ENCODE measurements around the gene PDXK. TPM values are rescaled to one million over a fixed set of nuclear protein-coding genes. Genes with fewer than 3 reads are reported as not detected.
A peak's percentile ranks its signal among the peaks of the same experiment; 100 is the strongest.
"Not testable (repeated sequence)": the region's sequence is repeated elsewhere in the genome, so short reads cannot be mapped to it uniquely, and the experiment has no call there.

The PDXK gene
- total RNA-seq, 2 donors from 2014 or later: 93.1 to 106 TPM

DNA sequence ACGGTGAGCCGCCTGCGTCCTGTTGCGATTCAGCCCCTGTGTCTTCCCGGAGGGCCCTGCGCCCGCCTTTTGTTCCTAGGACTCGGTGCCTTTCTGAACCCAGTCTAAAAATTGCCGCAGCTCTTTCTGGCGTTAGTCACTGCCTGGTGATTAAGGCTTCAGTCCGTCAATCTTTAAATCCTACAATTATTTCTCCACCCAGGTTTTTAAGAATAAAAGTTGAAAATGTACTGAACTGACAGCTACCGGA is 16.2 kb upstream of the PDXK start:
- H3K36me3 Mint-ChIP-seq (ENCODE audit: low read depth): peaks cover 1% of the 10 kb centered on the region
- ATAC-seq: no peak
- no peaks in the 10 kb centered on the region for H3K9me3 ChIP-seq (ENCODE audit: control insufficient read depth, low read length, poor library complexity, severe bottlenecking)
- H3K27ac Mint-ChIP-seq: no peak overlapping the region
- DNase-seq: no peak
- peaks cover 4% of the 10 kb centered on the region for H3K4me1 Mint-ChIP-seq
- no peaks in the 10 kb centered on the region for H3K27me3 Mint-ChIP-seq
- peak overlapping the region; percentile 52 for H3K4me3 Mint-ChIP-seq

DNA sequence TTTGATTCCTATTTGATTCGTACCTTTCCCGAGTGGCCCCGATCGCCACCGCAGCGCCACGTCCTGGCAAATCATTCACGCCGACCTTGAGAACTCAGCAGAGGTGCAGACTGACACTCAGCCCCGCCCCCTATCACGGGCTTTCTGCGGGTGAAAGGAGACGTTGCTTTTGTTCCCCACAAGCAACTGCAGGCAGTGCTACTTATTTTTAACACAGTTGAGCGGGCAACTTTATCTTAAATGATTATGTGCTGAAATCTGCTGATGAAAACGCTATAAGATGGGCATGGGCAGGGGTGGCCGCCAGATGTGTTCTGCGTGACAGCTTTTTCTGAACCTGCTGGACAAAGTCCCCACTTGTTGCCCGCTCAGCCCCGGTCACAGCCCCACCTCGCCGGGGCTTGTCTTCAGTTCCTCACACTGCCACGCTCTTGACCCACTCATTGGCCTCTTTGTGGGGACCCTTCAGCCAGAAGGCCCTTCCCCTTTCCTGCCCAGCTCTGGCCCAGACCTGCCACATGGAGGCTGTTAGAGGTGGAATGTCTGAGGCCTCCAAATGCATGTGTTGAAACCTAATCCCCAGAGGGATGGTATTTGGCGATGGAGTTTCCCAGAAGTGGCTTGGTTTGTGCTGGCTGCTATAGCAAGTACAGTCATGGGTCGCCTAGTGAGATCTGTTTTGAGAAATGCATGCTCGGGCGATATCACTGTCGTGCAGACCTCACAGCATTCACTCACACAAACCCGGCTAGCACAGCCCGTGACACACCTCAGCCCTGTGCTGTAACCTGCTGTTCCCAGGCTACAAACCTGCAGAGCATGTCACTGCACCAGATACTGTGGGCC is 15.7 kb upstream of the PDXK start:
- Mint-ChIP-seq H3K27ac (no peak overlapping the region), H3K27me3 (no peaks in the 10 kb centered on the region)

DNA sequence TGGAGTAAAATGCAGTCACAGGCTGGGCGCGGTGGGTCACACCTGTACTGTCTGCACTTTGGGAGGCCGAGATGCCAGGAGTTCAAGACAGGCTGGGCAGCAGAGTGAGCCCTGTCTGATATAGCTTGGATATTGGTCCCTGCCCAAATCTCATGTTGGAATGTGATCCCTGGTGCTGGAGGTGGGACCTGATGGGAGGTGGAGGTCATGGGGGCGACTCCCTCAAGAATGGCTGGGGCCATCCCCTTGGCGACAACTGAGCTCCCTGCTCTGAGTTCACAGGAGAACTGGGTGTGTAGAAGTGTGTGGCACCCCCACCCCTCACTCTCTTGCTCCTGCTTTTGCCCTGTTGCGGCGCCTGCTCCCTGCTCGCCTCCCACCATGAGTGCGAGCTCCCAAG is 11.5 kb upstream of the PDXK start:
- ATAC-seq (no peak), DNase-seq (no peak)
- Mint-ChIP-seq H3K36me3 (ENCODE audit: low read depth) (no peaks in the 10 kb centered on the region), H3K27ac (no peak overlapping the region), H3K4me1 (peaks cover 4% of the 10 kb centered on the region), H3K27me3 (peaks cover 4% of the 10 kb centered on the region), H3K4me3 (no peak overlapping the region)
- no peaks in the 10 kb centered on the region for H3K9me3 ChIP-seq (ENCODE audit: control insufficient read depth, low read length, poor library complexity, severe bottlenecking)

More for the DNA sequence above, 15.7 kb upstream of the PDXK start:
- Mint-ChIP-seq H3K36me3 (ENCODE audit: low read depth) (no peaks in the 10 kb centered on the region), H3K4me1 (peaks cover 4% of the 10 kb centered on the region), H3K4me3 (peak overlapping the region; percentile 52)
- H3K9me3 ChIP-seq (ENCODE audit: control insufficient read depth, low read length, poor library complexity, severe bottlenecking): no peaks in the 10 kb centered on the region
- DNase-seq (no peak), ATAC-seq (peak; percentile 45)

DNA sequence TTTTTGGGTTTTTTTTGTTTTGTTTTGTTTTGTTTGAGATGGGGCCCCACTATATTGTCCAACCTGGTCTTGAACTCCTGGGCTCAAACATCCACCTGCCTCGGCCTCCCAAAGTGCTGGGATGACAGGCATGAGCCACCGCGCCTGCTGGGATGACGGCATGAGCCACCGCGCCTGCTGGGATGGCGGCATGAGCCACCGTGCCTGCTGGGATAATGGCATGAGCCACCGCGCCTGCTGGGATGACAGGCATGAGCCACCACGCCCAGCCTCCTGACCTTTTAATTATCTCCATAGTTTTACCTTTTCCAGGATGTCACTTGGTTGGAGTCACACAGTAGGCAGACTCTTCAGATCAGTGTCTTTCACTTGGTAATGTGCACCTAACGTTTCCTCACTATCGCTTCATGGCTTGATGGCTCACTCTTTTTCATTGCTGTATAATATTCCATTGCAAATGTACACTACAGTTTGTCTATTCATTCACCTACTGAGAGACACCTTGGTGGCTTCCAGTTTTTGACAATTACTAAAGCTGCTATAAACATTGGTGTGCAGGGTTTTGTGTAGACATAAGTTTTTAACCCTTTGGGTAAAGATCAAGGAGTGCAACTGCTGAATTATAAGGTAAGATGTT is 10.1 kb upstream of the PDXK start:
- DNase-seq: no peak
- H3K27ac Mint-ChIP-seq: no peak overlapping the region

DNA sequence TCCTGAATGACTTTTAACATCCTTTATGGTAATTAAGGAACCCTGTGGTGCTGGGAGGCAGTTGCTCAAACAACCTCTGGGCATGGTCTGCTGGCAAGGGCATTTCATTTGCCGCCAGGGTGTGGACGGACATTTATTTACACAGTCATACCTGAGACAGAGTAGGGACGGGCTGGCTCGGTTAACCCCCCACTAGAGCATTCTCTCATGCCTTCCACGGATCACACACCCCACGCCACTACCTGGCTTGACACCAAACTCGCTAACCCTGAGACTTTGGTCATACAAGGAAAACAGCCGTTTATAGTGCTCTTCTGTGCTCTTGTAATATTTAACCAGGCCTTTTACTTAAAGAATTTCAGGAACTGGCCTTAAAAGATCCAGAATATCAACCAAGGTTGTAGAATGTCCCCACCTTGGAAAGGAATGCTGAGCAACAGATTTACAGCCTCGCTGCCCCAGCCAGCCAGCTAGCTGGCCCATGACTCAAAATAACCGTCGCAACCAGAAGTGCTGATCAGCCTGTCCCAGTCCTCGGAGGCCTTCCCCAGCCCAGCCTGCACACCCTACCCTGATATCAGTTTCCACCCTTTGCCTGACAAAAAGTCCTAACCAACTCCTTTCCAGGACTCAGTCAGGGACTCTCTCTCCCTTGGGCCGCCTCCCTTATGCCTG is 6.5 kb upstream of the PDXK start:
- no peak for ATAC-seq
- H3K27me3 Mint-ChIP-seq: peaks cover 4% of the 10 kb centered on the region
- no peak overlapping the region for H3K27ac Mint-ChIP-seq
- no peaks in the 10 kb centered on the region for H3K9me3 ChIP-seq (ENCODE audit: control insufficient read depth, low read length, poor library complexity, severe bottlenecking)
- no peak for DNase-seq
- no peaks in the 10 kb centered on the region for H3K36me3 Mint-ChIP-seq (ENCODE audit: low read depth)
- H3K4me3 Mint-ChIP-seq: no peak overlapping the region
- H3K4me1 Mint-ChIP-seq: peaks cover 1% of the 10 kb centered on the region

More for the DNA sequence above, 10.1 kb upstream of the PDXK start:
- no peak overlapping the region for H3K4me3 Mint-ChIP-seq
- no peaks in the 10 kb centered on the region for H3K36me3 Mint-ChIP-seq (ENCODE audit: low read depth)
- no peaks in the 10 kb centered on the region for H3K9me3 ChIP-seq (ENCODE audit: control insufficient read depth, low read length, poor library complexity, severe bottlenecking)
- ATAC-seq: no peak
- H3K4me1 Mint-ChIP-seq: no peaks in the 10 kb centered on the region
- peaks cover 4% of the 10 kb centered on the region for H3K27me3 Mint-ChIP-seq

DNA sequence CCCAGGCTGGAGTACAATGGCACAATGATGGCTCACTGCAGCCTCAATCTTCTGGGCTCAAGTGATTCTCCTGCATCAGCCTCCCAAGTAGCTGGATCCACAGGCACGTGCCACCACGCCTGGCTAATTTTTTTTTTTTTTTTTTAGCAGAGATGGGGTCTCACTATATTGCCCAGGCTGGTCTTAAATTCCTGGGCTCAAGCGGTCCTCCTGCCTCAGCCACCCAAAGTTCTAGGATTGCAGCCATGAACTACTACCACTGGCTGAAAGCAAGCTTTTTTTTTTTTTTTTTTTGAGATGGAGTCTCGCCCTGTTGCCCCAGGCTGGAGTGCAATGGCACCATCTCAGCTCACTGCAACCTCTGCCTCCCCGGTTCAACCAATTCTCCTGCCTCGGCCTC is 5.8 kb upstream of the PDXK start:
- not testable (repeated sequence) for H3K27me3 Mint-ChIP-seq; H3K9me3 ChIP-seq (ENCODE audit: control insufficient read depth, low read length, poor library complexity, severe bottlenecking); H3K36me3 Mint-ChIP-seq (ENCODE audit: low read depth); ATAC-seq; H3K4me1 Mint-ChIP-seq; H3K4me3 Mint-ChIP-seq; DNase-seq; H3K27ac Mint-ChIP-seq

DNA sequence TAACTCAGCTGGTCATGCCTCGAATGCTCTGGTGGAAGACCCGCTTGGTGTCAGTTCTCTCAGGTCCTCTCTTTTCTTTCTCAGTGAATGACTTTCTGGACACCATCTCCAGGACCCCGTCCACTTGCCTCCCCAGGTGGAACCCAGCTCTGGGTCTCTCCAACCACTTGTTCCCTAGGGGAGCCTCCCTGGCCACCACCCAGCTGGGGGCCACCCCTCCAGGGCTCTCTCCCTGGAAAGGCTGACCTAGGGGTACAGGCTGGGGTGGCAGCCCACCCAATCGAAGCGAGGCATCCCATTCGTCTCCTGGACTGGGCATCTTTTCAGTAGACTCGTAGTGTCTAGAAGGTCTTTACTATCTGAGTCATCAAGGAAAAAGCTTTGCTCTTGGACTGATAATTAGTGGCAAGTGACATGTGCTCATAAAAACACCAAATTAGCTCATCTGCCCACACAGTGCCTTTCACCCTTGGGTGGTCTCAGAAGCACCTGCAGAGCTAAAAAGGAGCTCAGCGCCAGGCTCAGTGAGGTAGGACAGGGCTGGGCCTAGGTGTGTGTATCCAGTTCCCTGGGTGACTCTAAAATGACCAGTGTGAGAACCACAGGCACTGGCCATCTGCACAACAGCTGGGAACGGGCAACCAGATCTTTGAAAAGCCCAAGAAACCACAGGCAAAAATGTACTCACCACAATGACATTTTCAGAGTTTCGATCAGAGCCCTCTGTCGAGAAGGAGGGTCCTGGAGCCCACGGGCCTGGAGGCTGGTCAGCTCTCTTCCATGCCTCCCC is 2.4 kb upstream of the PDXK start:
- H3K27me3 Mint-ChIP-seq: no peaks in the 10 kb centered on the region
- peaks cover 8% of the 10 kb centered on the region for H3K4me1 Mint-ChIP-seq
- H3K4me3 Mint-ChIP-seq: no peak overlapping the region
- no peak overlapping the region for H3K27ac Mint-ChIP-seq
- no peaks in the 10 kb centered on the region for H3K9me3 ChIP-seq (ENCODE audit: control insufficient read depth, low read length, poor library complexity, severe bottlenecking)
- DNase-seq (no peak), ATAC-seq (no peak)
- H3K36me3 Mint-ChIP-seq (ENCODE audit: low read depth): no peaks in the 10 kb centered on the region

DNA sequence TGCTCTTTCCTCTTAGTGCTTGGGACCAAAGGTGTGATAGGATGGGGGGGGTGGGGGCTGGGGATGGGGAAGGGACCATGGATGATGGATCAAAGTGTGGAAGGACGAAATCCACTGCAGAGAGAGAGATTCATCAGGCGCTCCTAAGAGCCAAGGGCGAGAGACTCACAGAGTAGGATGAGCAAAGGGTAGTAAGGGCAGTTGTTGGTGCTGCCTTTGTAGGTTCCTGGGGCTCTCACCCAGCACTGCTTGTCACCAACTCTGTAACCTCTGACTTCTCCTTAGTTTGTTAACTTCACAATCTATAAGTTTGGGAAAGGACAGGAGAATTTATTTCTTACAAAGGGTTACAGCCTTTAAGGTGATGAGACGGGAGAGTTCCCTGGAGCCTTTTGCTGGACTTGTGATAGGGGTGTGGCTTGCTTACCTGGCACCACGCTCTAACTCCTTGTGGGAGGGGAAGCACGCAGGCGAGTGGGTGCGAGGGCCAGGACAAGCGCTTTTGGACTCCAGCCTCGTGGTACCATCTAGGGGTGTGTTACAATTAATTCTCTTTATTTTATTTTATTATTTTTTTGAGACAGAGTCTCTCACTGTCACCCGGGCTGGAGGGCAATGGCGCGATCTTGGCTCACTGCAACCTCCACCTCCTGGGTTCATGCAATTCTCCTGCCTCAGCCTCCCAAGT is 1.6 kb upstream of the PDXK start:
- no peaks in the 10 kb centered on the region for H3K36me3 Mint-ChIP-seq (ENCODE audit: low read depth)
- no peaks in the 10 kb centered on the region for H3K9me3 ChIP-seq (ENCODE audit: control insufficient read depth, low read length, poor library complexity, severe bottlenecking)
- ATAC-seq (no peak), DNase-seq (no peak)
- no peaks in the 10 kb centered on the region for H3K27me3 Mint-ChIP-seq
- H3K4me1 Mint-ChIP-seq: peaks cover 11% of the 10 kb centered on the region
- H3K4me3 Mint-ChIP-seq: peak overlapping the region; percentile 70
- H3K27ac Mint-ChIP-seq: no peak overlapping the region

DNA sequence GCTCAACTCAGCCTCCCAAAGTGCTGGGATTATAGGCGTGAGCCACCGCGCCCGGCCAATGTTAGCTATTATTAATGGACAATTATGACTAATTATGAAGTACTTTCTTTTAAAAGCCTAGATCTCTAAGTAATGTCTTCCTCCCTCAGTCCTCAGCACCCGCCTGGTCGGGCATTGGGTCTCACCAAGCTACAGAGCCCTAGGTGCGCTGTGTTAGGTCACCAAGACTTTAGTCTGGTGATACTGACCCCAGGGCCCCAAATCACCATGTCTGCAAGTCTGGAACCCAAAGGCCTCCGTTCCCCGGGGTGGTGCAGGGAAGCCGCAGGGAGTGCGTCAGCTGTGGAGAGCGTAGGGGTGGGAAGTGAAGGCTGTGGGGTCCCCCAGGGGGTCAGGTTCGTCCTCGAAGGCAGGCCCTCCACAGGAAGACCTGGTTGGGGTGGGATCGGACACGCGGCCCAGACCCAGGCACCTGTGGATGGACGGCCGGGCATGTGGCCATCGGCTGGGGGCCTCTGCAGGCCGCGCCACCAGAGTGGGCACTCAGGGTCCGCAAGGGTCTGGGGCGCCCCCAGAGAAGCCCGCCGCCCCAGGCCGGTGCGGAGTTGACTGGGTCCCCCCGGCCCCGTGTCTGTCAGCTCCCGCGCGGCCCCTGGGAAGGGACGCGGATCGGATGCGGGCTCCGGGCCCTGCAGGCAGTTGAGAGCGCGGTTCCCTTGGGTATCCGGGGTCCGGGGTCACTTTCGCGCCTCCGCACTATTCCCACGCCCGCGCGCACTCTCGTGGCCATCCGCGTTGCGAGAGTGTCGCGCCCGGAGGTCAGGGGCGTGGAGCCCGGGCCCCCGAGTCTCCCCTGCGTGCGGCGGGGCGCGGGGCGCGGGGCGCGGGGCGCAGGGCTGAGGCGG is 710 bp upstream of the PDXK start:
- DNase-seq (no peak), ATAC-seq (no peak)
- Mint-ChIP-seq H3K4me1 (peaks cover 15% of the 10 kb centered on the region), H3K27me3 (no peaks in the 10 kb centered on the region), H3K4me3 (peak overlapping the region; percentile 93), H3K36me3 (ENCODE audit: low read depth) (no peaks in the 10 kb centered on the region), H3K27ac (no peak overlapping the region)
- no peaks in the 10 kb centered on the region for H3K9me3 ChIP-seq (ENCODE audit: control insufficient read depth, low read length, poor library complexity, severe bottlenecking)

DNA sequence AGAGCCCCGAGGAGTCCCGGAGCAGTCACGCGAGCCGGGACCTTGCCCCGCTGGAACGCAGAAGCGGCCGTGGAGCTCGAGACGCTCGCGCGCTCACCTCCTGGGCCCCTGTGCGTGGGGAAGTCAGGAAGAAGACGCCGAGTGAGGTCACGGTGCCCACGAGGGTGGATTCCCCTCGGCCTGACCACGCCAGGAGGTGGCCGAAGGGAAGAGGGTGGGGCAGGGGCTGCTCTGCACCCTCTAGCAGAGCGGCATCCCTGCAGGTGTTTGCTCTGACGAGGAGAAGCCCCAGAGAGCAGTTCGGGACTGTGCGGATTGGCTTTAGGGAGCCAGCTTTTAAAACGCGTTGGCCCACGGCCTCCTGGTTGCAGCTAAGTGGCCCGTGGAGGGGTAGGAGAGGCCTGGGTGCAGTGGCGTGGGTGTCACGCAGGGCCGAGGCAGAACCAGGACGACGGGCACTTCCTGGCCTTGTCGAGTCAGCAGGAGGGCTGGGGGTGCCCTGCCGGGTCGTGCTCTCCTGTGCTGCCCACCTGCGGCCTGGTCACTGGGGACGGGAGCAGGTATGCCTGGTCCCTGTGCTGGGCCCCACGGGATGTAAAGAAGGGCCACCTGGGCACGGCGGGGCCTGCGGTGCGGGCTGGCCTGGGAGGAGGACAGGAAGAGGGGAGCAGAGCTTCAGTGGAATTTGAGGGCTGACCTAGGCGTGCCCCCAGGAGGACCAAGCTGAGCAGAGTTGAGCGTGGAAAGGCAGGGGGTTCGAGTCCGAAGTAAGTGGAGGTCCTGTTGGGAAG is 1.0 kb downstream of the PDXK start:
- no peaks in the 10 kb centered on the region for H3K9me3 ChIP-seq (ENCODE audit: control insufficient read depth, low read length, poor library complexity, severe bottlenecking)
- DNase-seq (no peak), ATAC-seq (peak; percentile 22)
- Mint-ChIP-seq H3K4me3 (peak overlapping the region; percentile 93), H3K27ac (peak overlapping the region; percentile 67), H3K4me1 (peaks cover 15% of the 10 kb centered on the region), H3K27me3 (no peaks in the 10 kb centered on the region), H3K36me3 (ENCODE audit: low read depth) (no peaks in the 10 kb centered on the region)

DNA sequence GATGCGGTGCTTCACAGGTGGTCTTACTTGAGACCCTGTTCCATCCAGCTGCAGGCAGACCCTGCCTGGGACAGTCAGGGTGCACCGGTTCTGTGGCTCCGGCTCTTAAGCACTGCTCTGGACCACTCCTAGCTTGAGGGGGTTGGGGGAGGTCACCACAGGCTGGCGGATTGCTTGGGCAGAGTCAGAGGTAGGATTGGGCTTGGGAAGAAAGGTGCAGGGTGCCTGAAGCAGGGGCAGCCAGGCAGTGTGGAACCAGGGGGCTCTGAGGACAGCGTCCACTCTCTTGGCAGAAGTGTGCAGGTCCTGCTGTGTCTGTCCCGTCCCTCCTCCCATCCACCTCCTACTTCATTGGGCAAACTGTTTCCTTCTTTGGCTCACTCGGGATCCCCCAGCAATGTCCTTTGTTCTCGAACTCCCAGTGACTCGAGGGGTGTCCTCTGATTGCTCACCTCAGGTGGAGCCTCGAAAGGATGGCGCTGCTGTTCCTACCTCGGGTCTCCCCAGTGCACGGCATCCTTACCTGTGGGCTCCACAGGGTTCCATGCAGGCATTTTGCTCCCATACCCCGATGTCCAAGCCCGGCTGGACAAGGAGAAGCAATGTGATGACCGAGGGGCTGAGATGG is 1.7 kb downstream of the PDXK start:
- peak overlapping the region; percentile 67 for H3K27ac Mint-ChIP-seq
- no peaks in the 10 kb centered on the region for H3K27me3 Mint-ChIP-seq
- DNase-seq (no peak), ATAC-seq (no peak)
- H3K9me3 ChIP-seq (ENCODE audit: control insufficient read depth, low read length, poor library complexity, severe bottlenecking): no peaks in the 10 kb centered on the region
- H3K36me3 Mint-ChIP-seq (ENCODE audit: low read depth): no peaks in the 10 kb centered on the region
- peak overlapping the region; percentile 93 for H3K4me3 Mint-ChIP-seq
- peaks cover 15% of the 10 kb centered on the region for H3K4me1 Mint-ChIP-seq
